ENCODE results near the gene TSPEAR.

GRCh38 chr21:44564886-44565598, 146.3 kb downstream of the TSPEAR start:
- TF ChIP-seq CTCF (IDR thresholded peaks at IDR 0.05) (no peak), POLR2A (IDR thresholded peaks at IDR 0.05) (no peak)
